Measurements from ENCODE around the gene RGS18.

Gene RGS18

DNA sequence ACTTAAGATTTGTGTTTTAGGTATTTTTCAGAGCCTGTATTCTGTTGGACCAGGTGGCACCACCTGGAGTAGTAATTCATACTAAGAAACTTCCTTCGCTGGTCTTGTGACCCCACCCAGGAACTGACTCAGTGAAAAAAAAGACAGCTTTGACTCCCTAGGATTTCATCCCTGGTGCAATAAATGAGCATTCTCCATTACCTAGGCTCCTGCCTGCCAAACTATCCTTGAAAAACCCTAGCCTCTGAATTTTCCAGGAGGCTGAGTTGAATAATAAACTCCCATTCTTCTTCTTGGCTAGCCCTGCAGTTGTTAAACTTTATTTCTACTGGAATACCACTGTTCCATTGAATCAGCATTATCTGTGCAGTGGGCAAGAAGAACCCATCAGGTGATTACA is 10.6 kb upstream of the RGS18 start:
- no peak overlapping the region for H3K4me3 ChIP-seq (ENCODE audit: low read depth, low read length)
- no peak for DNase-seq (ENCODE audit: low read depth)
- no peak for TF ChIP-seq CTCF (IDR thresholded peaks at IDR 0.05; ENCODE audit: insufficient read depth, low read depth, low read length, missing control alignments)

GRCh38 chr1:192151176-192151575 is 7.1 kb upstream of the RGS18 start:
- H3K4me3 ChIP-seq (ENCODE audit: low read depth, low read length) = no peak overlapping the region
- no peak for DNase-seq (ENCODE audit: low read depth)
- no peak for TF ChIP-seq CTCF (IDR thresholded peaks at IDR 0.05; ENCODE audit: insufficient read depth, low read depth, low read length, missing control alignments)

GRCh38 chr1:192153276-192153675 is 5.0 kb upstream of the RGS18 start:
- H3K4me3 ChIP-seq (ENCODE audit: low read depth, low read length) = no peak overlapping the region
- DNase-seq (ENCODE audit: low read depth) = no peak
- no peak for TF ChIP-seq CTCF (IDR thresholded peaks at IDR 0.05; ENCODE audit: insufficient read depth, low read depth, low read length, missing control alignments)

GRCh38 chr1:192157067-192157466 is 1.2 kb upstream of the RGS18 start:
- no peak overlapping the region for H3K4me3 ChIP-seq (ENCODE audit: low read depth, low read length)
- TF ChIP-seq CTCF (IDR thresholded peaks at IDR 0.05; ENCODE audit: insufficient read depth, low read depth, low read length, missing control alignments) = no peak
- DNase-seq (ENCODE audit: low read depth) = no peak

GRCh38 chr1:192159014-192159413 is 752 bp downstream of the RGS18 start:
- no peak overlapping the region for H3K4me3 ChIP-seq (ENCODE audit: low read depth, low read length)
- no peak for DNase-seq (ENCODE audit: low read depth)
- TF ChIP-seq CTCF (IDR thresholded peaks at IDR 0.05; ENCODE audit: insufficient read depth, low read depth, low read length, missing control alignments) = no peak

DNA sequence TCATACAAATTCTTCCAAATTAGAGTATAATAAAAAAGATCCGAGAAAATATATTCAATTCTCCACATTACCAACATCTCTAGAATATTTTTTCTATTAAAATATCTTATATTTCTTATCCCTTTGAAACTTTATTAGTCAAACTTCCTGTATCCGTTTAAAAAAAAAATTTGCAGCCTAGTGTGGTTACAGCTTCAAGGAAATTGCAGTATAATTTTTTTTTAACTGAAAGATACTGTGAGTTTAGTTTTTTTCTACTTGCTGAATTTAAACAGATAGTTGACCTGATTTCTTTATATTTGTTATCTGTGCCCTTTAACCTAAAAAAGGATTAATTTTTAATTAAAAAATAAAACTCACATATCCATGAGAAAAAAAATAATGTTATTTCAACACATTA is 1.5 kb downstream of the RGS18 start:
- TF ChIP-seq CTCF (IDR thresholded peaks at IDR 0.05; ENCODE audit: insufficient read depth, low read depth, low read length, missing control alignments) = no peak
- no peak overlapping the region for H3K4me3 ChIP-seq (ENCODE audit: low read depth, low read length)
- no peak for DNase-seq (ENCODE audit: low read depth)

DNA sequence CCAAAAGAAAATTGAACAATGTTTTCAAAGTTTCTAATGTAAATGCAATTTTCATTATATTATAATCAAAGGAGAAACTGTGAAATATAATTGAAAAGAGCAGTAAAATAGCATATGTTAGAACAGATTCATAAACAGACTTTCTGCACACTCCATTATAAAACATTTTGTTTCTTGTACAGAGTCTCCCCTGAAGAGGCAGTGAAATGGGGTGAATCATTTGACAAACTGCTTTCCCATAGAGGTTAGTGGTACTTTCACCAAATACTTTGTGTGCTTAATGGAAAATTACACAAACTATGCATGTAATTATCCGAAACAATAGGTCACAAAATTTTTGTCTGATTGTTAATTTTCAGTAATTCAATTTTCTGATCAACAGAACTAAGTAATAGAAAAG is 1.9 kb downstream of the RGS18 start:
- DNase-seq (ENCODE audit: low read depth) = no peak
- TF ChIP-seq CTCF (IDR thresholded peaks at IDR 0.05; ENCODE audit: insufficient read depth, low read depth, low read length, missing control alignments) = no peak
- H3K4me3 ChIP-seq (ENCODE audit: low read depth, low read length) = no peak overlapping the region

Measured in GM12865 (cell line).